ENCODE results near the gene ANKRD28.
A peak's percentile ranks its signal among the peaks of the same experiment; 100 is the strongest.

ANKRD28 gene

GRCh38 chr3:15809313-15809712 is 11.5 kb upstream of the ANKRD28 start:
- H3K4me2 ChIP-seq (ENCODE audit: low read depth, low read length): peak overlapping the region; percentile 73
- peak overlapping the region; percentile 60 for H3K27ac ChIP-seq (ENCODE audit: low read length)
- no peak overlapping the region for H2AFZ ChIP-seq (ENCODE audit: low read length)
- H3K79me2 ChIP-seq (ENCODE audit: low read length): peaks cover 88% of the 10 kb centered on the region
- peak; percentile 33 for DNase-seq
- no peaks in the 10 kb centered on the region for H3K36me3 ChIP-seq (replicated peaks; ENCODE audit: insufficient read depth, low read length)
- H4K20me1 ChIP-seq (ENCODE audit: insufficient read depth, low read length): no peaks in the 10 kb centered on the region
- peak overlapping the region; percentile 30; the same call in 1 of the 2 replicates for H3K9ac ChIP-seq (ENCODE audit: low read length)
- peak overlapping the region; percentile 9 for H3K4me3 ChIP-seq (ENCODE audit: low read length)
- no peaks in the 10 kb centered on the region for H3K9me3 ChIP-seq (replicated peaks; ENCODE audit: insufficient read depth, low read length)
- no peaks in the 10 kb centered on the region for H3K27me3 ChIP-seq (replicated peaks; ENCODE audit: insufficient read depth, low read length)
- H3K9me2 ChIP-seq (replicated peaks; ENCODE audit: insufficient read depth, low read length): no peaks in the 10 kb centered on the region
- peaks cover 65% of the 10 kb centered on the region for H3K4me1 ChIP-seq (ENCODE audit: low read length)
- H3F3A ChIP-seq (ENCODE audit: insufficient read depth, low read length): peaks cover 29% of the 10 kb centered on the region
- TF ChIP-seq EZH2 (optimal IDR thresholded peaks at IDR 0.05; ENCODE audit: low read depth, low read length): no peak

GRCh38 chr3:15808679-15809310 is 11.0 kb upstream of the ANKRD28 start:
- H3F3A ChIP-seq (ENCODE audit: insufficient read depth, low read length): peaks cover 29% of the 10 kb centered on the region
- no peak overlapping the region for H2AFZ ChIP-seq (ENCODE audit: low read length)
- H4K20me1 ChIP-seq (ENCODE audit: insufficient read depth, low read length): no peaks in the 10 kb centered on the region
- no peaks in the 10 kb centered on the region for H3K9me3 ChIP-seq (replicated peaks; ENCODE audit: insufficient read depth, low read length)
- no peak for DNase-seq
- peak overlapping the region; percentile 9 for H3K4me3 ChIP-seq (ENCODE audit: low read length)
- no peak for TF ChIP-seq EZH2 (optimal IDR thresholded peaks at IDR 0.05; ENCODE audit: low read depth, low read length)
- no peak for TF ChIP-seq CTCF (IDR thresholded peaks at IDR 0.05; ENCODE audit: low read length)
- no peak for TF ChIP-seq EZH2phosphoT487 (IDR thresholded peaks at IDR 0.05; ENCODE audit: low read length)
- H3K4me1 ChIP-seq (ENCODE audit: low read length): peaks cover 65% of the 10 kb centered on the region
- no peaks in the 10 kb centered on the region for H3K27me3 ChIP-seq (replicated peaks; ENCODE audit: insufficient read depth, low read length)
- H3K9me2 ChIP-seq (replicated peaks; ENCODE audit: insufficient read depth, low read length): no peaks in the 10 kb centered on the region
- H3K9ac ChIP-seq (ENCODE audit: low read length): peak overlapping the region; percentile 30; the same call in 1 of the 2 replicates
- H3K79me2 ChIP-seq (ENCODE audit: low read length): peaks cover 88% of the 10 kb centered on the region
- peak overlapping the region; percentile 73 for H3K4me2 ChIP-seq (ENCODE audit: low read depth, low read length)
- H3K36me3 ChIP-seq (replicated peaks; ENCODE audit: insufficient read depth, low read length): no peaks in the 10 kb centered on the region
- peak overlapping the region; percentile 60 for H3K27ac ChIP-seq (ENCODE audit: low read length)

- Histone ChIP-seq H3K9ac (ENCODE audit: low read length) (peak overlapping the region; percentile 82), H3F3A (ENCODE audit: insufficient read depth, low read length) (peaks cover 43% of the 10 kb centered on the region), H3K36me3 (replicated peaks; ENCODE audit: insufficient read depth, low read length) (no peaks in the 10 kb centered on the region), H3K4me3 (ENCODE audit: low read length) (peak overlapping the region; percentile 44), H3K27ac (ENCODE audit: low read length) (peak overlapping the region; percentile 99), H2AFZ (ENCODE audit: low read length) (no peak overlapping the region), H3K27me3 (replicated peaks; ENCODE audit: insufficient read depth, low read length) (no peaks in the 10 kb centered on the region), H3K4me2 (ENCODE audit: low read depth, low read length) (peak overlapping the region; percentile 89), H4K20me1 (ENCODE audit: insufficient read depth, low read length) (no peaks in the 10 kb centered on the region), H3K79me2 (ENCODE audit: low read length) (peaks cover 90% of the 10 kb centered on the region), H3K4me1 (ENCODE audit: low read length) (peaks cover 81% of the 10 kb centered on the region), H3K9me2 (replicated peaks; ENCODE audit: insufficient read depth, low read length) (no peaks in the 10 kb centered on the region), H3K9me3 (replicated peaks; ENCODE audit: insufficient read depth, low read length) (no peaks in the 10 kb centered on the region)
- no peak for TF ChIP-seq EZH2phosphoT487 (IDR thresholded peaks at IDR 0.05; ENCODE audit: low read length)
- TF ChIP-seq EZH2 (optimal IDR thresholded peaks at IDR 0.05; ENCODE audit: low read depth, low read length): no peak
- no peak; the same call in 1 of the 2 replicates for TF ChIP-seq CTCF (IDR thresholded peaks at IDR 0.05; ENCODE audit: low read length)
- DNase-seq: peak; percentile 85
Measured at GRCh38 chr3:15805756-15806266, 8.0 kb upstream of the ANKRD28 start.
